Panc1 (cell line): ENCODE data around the gene VWA2.

Experiments used
- CTCF ChIP-seq: fragments of 450-650 bp; IDR thresholded peaks from 2 replicates; pipeline ENCODE4 v1.5.1; 2017; ENCODE audit warnings: mild to moderate bottlenecking
- POLR2AphosphoS5 ChIP-seq: IDR thresholded peaks from 2 replicates; pipeline ENCODE4 v1.6.1; 2012; ENCODE audit warnings: mild to moderate bottlenecking, low read depth, low read length, moderate library complexity
- SIN3A ChIP-seq: IDR thresholded peaks from 2 replicates; pipeline ENCODE4 v1.6.1; 2012; ENCODE audit warnings: low read depth, mild to moderate bottlenecking, low read length, moderate library complexity, borderline replicate concordance; ENCODE audit not compliant: insufficient read depth

GRCh38 chr10:114309364-114309651, 70.3 kb downstream of the VWA2 start:
- no peak for TF ChIP-seq SIN3A
- TF ChIP-seq CTCF = no peak
- TF ChIP-seq POLR2AphosphoS5 = no peak
